ENCODE results near the gene TCHH. TPM values are rescaled to one million over a fixed set of nuclear protein-coding genes. Genes with fewer than 3 reads are reported as not detected.

TCHH gene
- total RNA-seq, 1 donor from 2014 or later = not detected

GRCh38 chr1:152111515-152111968, 3.7 kb downstream of the TCHH start:
- no peak for TF ChIP-seq CTCF (IDR thresholded peaks at IDR 0.05; ENCODE audit: borderline replicate concordance)
- intact Hi-C loops (cut with micrococcal nuclease) = no loop called here
- H3K27ac ChIP-seq (replicated peaks) = no peak overlapping the region
- H3K4me1 ChIP-seq = peaks cover 54% of the 10 kb centered on the region
- H3K27me3 ChIP-seq (ENCODE audit: low read depth) = peaks cover 100% of the 10 kb centered on the region
- H3K9me3 ChIP-seq (replicated peaks) = peaks cover 22% of the 10 kb centered on the region
- DNase-seq = no peak
- no peaks in the 10 kb centered on the region for H3K36me3 ChIP-seq
- H3K4me3 ChIP-seq = peak overlapping the region; percentile 67

GRCh38 chr1:152110860-152111514, 4.3 kb downstream of the TCHH start:
- H3K27me3 ChIP-seq (ENCODE audit: low read depth) = peaks cover 100% of the 10 kb centered on the region
- peaks cover 54% of the 10 kb centered on the region for H3K4me1 ChIP-seq
- no peak for TF ChIP-seq CTCF (IDR thresholded peaks at IDR 0.05; ENCODE audit: borderline replicate concordance)

GRCh38 chr1:152110365-152110859, 4.8 kb downstream of the TCHH start:
- H3K4me1 ChIP-seq = peaks cover 54% of the 10 kb centered on the region
- H3K27ac ChIP-seq (replicated peaks) = no peak overlapping the region
- H3K4me3 ChIP-seq = peak overlapping the region; percentile 67
- peak; percentile 15 for DNase-seq
- H3K9me3 ChIP-seq (replicated peaks) = peaks cover 22% of the 10 kb centered on the region
- TF ChIP-seq CTCF (IDR thresholded peaks at IDR 0.05; ENCODE audit: borderline replicate concordance) = no peak
- H3K36me3 ChIP-seq = no peaks in the 10 kb centered on the region
- H3K27me3 ChIP-seq (ENCODE audit: low read depth) = peaks cover 100% of the 10 kb centered on the region
- intact Hi-C loops (cut with micrococcal nuclease) = no loop called here

More at GRCh38 chr1:152110860-152111514, 4.3 kb downstream of the TCHH start:
- peaks cover 22% of the 10 kb centered on the region for H3K9me3 ChIP-seq (replicated peaks)
- H3K36me3 ChIP-seq = no peaks in the 10 kb centered on the region
- peak overlapping the region; percentile 67 for H3K4me3 ChIP-seq
- DNase-seq = peak; percentile 17
- no peak overlapping the region for H3K27ac ChIP-seq (replicated peaks)
- intact Hi-C loops (cut with micrococcal nuclease) = no loop called here

- H3K27me3 ChIP-seq (ENCODE audit: low read depth) = peaks cover 100% of the 10 kb centered on the region
- H3K4me3 ChIP-seq = peak overlapping the region; percentile 67
- H3K4me1 ChIP-seq = peaks cover 54% of the 10 kb centered on the region
- no peak for DNase-seq
- H3K36me3 ChIP-seq = no peaks in the 10 kb centered on the region
- no peak overlapping the region for H3K27ac ChIP-seq (replicated peaks)
- H3K9me3 ChIP-seq (replicated peaks) = peaks cover 22% of the 10 kb centered on the region
- intact Hi-C loops (cut with micrococcal nuclease) = no loop called here
- TF ChIP-seq CTCF (IDR thresholded peaks at IDR 0.05; ENCODE audit: borderline replicate concordance) = no peak
Observed at GRCh38 chr1:152109998-152110294, 5.3 kb downstream of the TCHH start.

GRCh38 chr1:152109231-152109997, 5.8 kb downstream of the TCHH start:
- Histone ChIP-seq H3K4me3 (peak overlapping the region; percentile 67), H3K4me1 (peaks cover 54% of the 10 kb centered on the region), H3K27ac (replicated peaks) (no peak overlapping the region), H3K9me3 (replicated peaks) (peaks cover 22% of the 10 kb centered on the region), H3K36me3 (no peaks in the 10 kb centered on the region), H3K27me3 (ENCODE audit: low read depth) (peaks cover 100% of the 10 kb centered on the region)
- intact Hi-C loops (cut with micrococcal nuclease) = no loop called here
- TF ChIP-seq CTCF (IDR thresholded peaks at IDR 0.05; ENCODE audit: borderline replicate concordance) = no peak
- DNase-seq = no peak
